Spleen (tissue), 11 donors: Measurements from ENCODE around the gene MTX2. TPM values are rescaled to one million over a fixed set of nuclear protein-coding genes. Genes with fewer than 3 reads are reported as not detected.
A peak's percentile ranks its signal among the peaks of the same experiment; 100 is the strongest.

Experiments used
- DNase-seq: peaks from one replicate; pipeline ENCODE4 v3.0.0-alpha.2; 2020
- H3K27ac ChIP-seq, 8 donors: fragments of 200-600 bp; sonication (generic) in 7 of 8; 1 replicate in 4 of 8; 2 replicates in 4 of 8; pipeline versions ENCODE4 v1.5.0 to v1.8.0; 2016 to 2021; ENCODE audit warnings: inconsistent platforms in 4 of 8, mild to moderate bottlenecking in 4 of 8, moderate library complexity in 1 of 8
- H3K27me3 ChIP-seq, 7 donors: fragments of 200-600 bp; sonication (generic) in 6 of 7; replicated peaks in 1 of 7; 1 replicate in 4 of 7; 2 replicates in 3 of 7; pipeline versions ENCODE4 v1.5.0 to v1.8.0; 2016 to 2021; ENCODE audit warnings: inconsistent platforms in 3 of 7, mild to moderate bottlenecking in 1 of 7
- H3K36me3 ChIP-seq, 6 donors: fragments of 200-600 bp; sonication (generic) in 5 of 6; 1 replicate in 4 of 6; 2 replicates in 2 of 6; pipeline versions ENCODE4 v1.5.0 to v1.8.0; 2016 to 2021; ENCODE audit warnings: inconsistent platforms in 2 of 6
- H3K4me1 ChIP-seq, 6 donors: fragments of 200-600 bp; sonication (generic) in 5 of 6; 1 replicate in 3 of 6; 2 replicates in 3 of 6; pipeline versions ENCODE4 v1.5.0 to v1.8.0; 2016 to 2021; ENCODE audit warnings: inconsistent platforms in 3 of 6
- H3K4me3 ChIP-seq, 8 donors: fragments of 200-600 bp; sonication (generic) in 7 of 8; 1 replicate in 4 of 8; 2 replicates in 4 of 8; pipeline versions ENCODE4 v1.5.0 to v1.8.0; 2016 to 2021; ENCODE audit warnings: inconsistent platforms in 4 of 8, mild to moderate bottlenecking in 4 of 8, moderate library complexity in 2 of 8
- H3K9me3 ChIP-seq, 8 donors: fragments of 200-600 bp; sonication (generic) in 7 of 8; 1 replicate in 4 of 8; 2 replicates in 4 of 8; pipeline versions ENCODE4 v1.5.0 to v1.8.0; 2016 to 2021; ENCODE audit warnings: inconsistent platforms in 4 of 8
- POLR2A ChIP-seq, 3 donors: fragments of 450-650 bp; IDR thresholded peaks; one replicate each; pipeline ENCODE4 v1.5.1; 2017; ENCODE audit warnings: antibody characterized with exemption in 3 of 3, mild to moderate bottlenecking in 1 of 3
- POLR2AphosphoS5 ChIP-seq, 3 donors: sonication (generic); formaldehyde crosslinking; IDR thresholded peaks; one replicate each; pipeline ENCODE4 v1.5.1; 2017; ENCODE audit warnings: antibody characterized with exemption in 3 of 3
- WGBS, 5 donors: extraction: QIAGEN DNeasy Blood & Tissue Kit in 3 of 5; methylation state at CpG; one replicate each; pipeline versions ENCODE4 v1.1.5 to v1.1.7; 2013 to 2018; 5-methylcytosine and 5-hydroxymethylcytosine counted together
- intact Hi-C: fragments of 100-400 bp; cut with DNase I; formaldehyde crosslinking; loops from one replicate; pipeline ENCODE4 v1.15.0; 2023; ENCODE audit warnings: low total_unique reads
- polyA plus RNA-seq, 3 donors: library from polyadenylated mRNA; stranded (reverse); fragments of 200-250 nt; gene quantifications; one replicate each; pipeline ENCODE4 v1.2.1, GENCODE V29; 2013
- total RNA-seq, 7 donors: library from RNA; depleted of rRNA in 3 of 7; stranded (reverse); fragments of >200 nt in 3 of 7; fragmentation: NEBNext Ultra II Directional in 4 of 7; extraction: Animal tissue kit (Norgen Biotek cat#: 25700) in 4 of 7; gene quantifications; one replicate each; pipeline versions ENCODE4 v1.1.0 to v1.2.1, GENCODE V29; 2016 to 2021
- TF ChIP-seq, protein P1 (sequence below), 11 experiments: fragments of 200-600 bp in 7 of 11; fragments of 450-650 bp in 4 of 11; sonication (generic) in 4 of 11; IDR thresholded peaks in 8 of 11; conservative IDR thresholded peaks in 3 of 11; 1 replicate in 7 of 11; 2 replicates in 4 of 11; pipeline versions ENCODE4 v1.4.0 to v1.8.0; 2016 to 2021; ENCODE audit warnings: antibody characterized with exemption in 11 of 11, inconsistent platforms in 4 of 11, mild to moderate bottlenecking in 1 of 11
- donor health status: healthy with polysubstance abuse.
- donor health status: DM: no; HTN: no; CAD: no; lungs with moderate emphysema.
- donor health status: DM: no; HTN: no; CAD: no.
- donor health status: Bipolar disorder and iron deficiency.
- donor health status: healthy.
- donor health status: DM: no; HTN: no; CAD: no.
- donor health status: DM: yes; HTN: yes; CAD: no.

The MTX2 gene
- total and polyA plus RNA-seq, 10 donors: 11.1 to 33.8 (median 19.6) TPM

DNA sequence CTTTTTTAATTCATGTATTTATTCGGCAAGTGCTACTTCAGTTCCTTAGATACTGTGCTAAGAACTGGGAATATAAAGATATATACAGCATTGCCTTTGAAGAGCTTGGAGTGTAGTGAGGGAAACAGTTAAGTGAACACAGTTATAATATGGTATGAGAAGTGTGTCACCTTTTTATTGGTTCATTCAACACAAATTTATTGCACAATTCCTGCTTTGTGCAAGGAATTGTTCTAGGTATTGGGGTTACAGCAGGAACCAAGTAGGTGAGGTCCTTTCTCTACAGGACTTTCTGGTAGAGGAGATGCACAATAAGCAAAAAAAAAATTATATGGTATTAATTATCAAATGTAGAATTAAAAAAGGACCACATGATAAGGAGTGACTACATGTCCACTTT lies 65.5 kb downstream of the MTX2 start:
- TF ChIP-seq POLR2A (IDR thresholded peaks at IDR 0.05) (no peak), POLR2AphosphoS5 (IDR thresholded peaks at IDR 0.05) (no peak)
- TF ChIP-seq, protein P1, sequence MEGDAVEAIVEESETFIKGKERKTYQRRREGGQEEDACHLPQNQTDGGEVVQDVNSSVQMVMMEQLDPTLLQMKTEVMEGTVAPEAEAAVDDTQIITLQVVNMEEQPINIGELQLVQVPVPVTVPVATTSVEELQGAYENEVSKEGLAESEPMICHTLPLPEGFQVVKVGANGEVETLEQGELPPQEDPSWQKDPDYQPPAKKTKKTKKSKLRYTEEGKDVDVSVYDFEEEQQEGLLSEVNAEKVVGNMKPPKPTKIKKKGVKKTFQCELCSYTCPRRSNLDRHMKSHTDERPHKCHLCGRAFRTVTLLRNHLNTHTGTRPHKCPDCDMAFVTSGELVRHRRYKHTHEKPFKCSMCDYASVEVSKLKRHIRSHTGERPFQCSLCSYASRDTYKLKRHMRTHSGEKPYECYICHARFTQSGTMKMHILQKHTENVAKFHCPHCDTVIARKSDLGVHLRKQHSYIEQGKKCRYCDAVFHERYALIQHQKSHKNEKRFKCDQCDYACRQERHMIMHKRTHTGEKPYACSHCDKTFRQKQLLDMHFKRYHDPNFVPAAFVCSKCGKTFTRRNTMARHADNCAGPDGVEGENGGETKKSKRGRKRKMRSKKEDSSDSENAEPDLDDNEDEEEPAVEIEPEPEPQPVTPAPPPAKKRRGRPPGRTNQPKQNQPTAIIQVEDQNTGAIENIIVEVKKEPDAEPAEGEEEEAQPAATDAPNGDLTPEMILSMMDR (IDR thresholded peaks at IDR 0.05 in 8 of 11, conservative IDR thresholded peaks at IDR 0.05 in 3 of 11): no peak
- Histone ChIP-seq H3K4me3 (no peak overlapping the region), H3K4me1 (no peaks in the 10 kb centered on the region), H3K9me3 (no peaks in the 10 kb centered on the region), H3K27me3 (no peaks in the 10 kb centered on the region), H3K36me3 (peaks cover 0 to 43% (median 13%) of the 10 kb centered on the region in 6 donors), H3K27ac (no peak overlapping the region)
- WGBS, 5 donors: 94 to 100% (median 98%) methylated on average over 1 of the region's 1 CpG
- intact Hi-C loops: no loop called here
- DNase-seq: no peak

DNA sequence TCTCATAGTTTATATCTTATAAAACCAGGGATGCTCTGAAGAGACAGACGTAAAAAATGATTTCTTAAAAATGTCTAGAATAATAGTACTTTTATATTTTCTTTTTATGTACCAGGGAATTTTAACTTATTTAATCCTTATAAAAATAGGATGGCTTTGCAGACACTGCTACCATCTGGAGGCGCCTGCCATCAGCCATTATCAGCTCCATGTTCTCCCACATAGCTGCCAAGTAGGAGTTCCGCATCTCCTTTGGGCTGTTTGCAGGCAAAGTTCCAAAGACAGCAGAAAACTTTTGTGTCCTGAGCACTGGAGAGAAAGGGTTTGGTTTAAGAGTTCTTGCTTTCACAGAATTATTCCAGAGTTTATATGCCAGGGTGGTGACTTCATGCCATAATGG lies 69.2 kb downstream of the MTX2 start:
- DNase-seq: no peak
- WGBS, 5 donors: 95 to 100% (median 96%) methylated on average over 3 of the region's 3 CpGs
- Histone ChIP-seq H3K4me3 (no peak overlapping the region), H3K27me3 (no peaks in the 10 kb centered on the region), H3K4me1 (no peaks in the 10 kb centered on the region), H3K36me3 (peaks cover 0 to 25% (median 8%) of the 10 kb centered on the region in 6 donors), H3K27ac (no peak overlapping the region), H3K9me3 (no peaks in the 10 kb centered on the region)
- TF ChIP-seq, protein P1 (IDR thresholded peaks at IDR 0.05 in 8 of 11, conservative IDR thresholded peaks at IDR 0.05 in 3 of 11): no peak
- TF ChIP-seq POLR2A (IDR thresholded peaks at IDR 0.05) (no peak), POLR2AphosphoS5 (IDR thresholded peaks at IDR 0.05) (no peak)
- intact Hi-C loops: no loop called here

DNA sequence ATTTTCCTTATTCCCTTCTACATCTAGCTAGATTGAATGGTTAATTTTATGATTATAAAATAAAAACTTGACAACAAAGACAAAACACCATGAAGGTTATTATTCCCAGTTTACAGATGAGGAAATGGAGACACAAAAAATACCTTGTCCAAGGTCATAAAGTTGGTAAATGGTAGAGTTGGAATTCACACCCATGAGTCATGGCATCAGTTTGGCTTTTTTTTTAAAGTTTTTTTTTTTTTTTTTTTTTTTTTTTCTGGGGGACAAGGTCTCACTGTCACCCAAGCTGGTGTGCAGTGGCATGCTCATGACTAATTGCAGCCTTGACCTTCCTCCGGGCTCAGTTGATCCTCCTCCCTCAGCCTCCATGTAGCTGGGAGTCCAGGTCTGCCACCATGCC lies 70.0 kb downstream of the MTX2 start:
- intact Hi-C loops: no loop called here
- no peak overlapping the region for H3K27ac ChIP-seq
- no peaks in the 10 kb centered on the region for H3K27me3 ChIP-seq
- H3K36me3 ChIP-seq: peaks cover 0 to 25% (median 8%) of the 10 kb centered on the region in 6 donors
- TF ChIP-seq, protein P1 (IDR thresholded peaks at IDR 0.05 in 8 of 11, conservative IDR thresholded peaks at IDR 0.05 in 3 of 11): no peak
- no peak for TF ChIP-seq POLR2A (IDR thresholded peaks at IDR 0.05)
- TF ChIP-seq POLR2AphosphoS5 (IDR thresholded peaks at IDR 0.05): no peak
- H3K4me3 ChIP-seq: no peak overlapping the region
- no peaks in the 10 kb centered on the region for H3K9me3 ChIP-seq
- no peaks in the 10 kb centered on the region for H3K4me1 ChIP-seq
- 87 to 100% (median 96%) methylated on average over 1 of the region's 1 CpG for WGBS, 5 donors
- DNase-seq: no peak

DNA sequence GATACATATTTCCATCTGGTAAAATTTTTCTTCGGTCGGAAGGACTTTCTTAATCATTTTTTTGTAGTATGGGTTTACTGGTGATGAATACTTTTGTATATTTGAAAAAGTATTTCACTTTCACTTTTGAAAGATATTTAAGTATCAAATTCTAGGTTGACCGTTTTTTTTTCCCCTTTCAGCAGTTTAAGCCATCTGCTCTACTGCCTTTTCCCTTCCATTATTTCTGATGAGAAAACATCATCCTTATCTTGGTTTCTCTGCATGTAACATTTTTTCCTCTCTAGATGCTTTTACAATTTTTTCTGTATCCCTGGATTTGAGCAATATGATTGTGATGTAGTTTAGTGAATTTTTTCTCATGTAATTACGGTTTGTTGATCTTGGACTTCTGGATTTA lies 87.0 kb downstream of the MTX2 start:
- no peak for TF ChIP-seq POLR2AphosphoS5 (IDR thresholded peaks at IDR 0.05)
- TF ChIP-seq POLR2A (IDR thresholded peaks at IDR 0.05): no peak
- TF ChIP-seq, protein P1 (IDR thresholded peaks at IDR 0.05 in 8 of 11, conservative IDR thresholded peaks at IDR 0.05 in 3 of 11): no peak
- no peaks in the 10 kb centered on the region for H3K36me3 ChIP-seq
- WGBS, 5 donors: 71 to 83% (median 74%) methylated on average over 4 of the region's 4 CpGs
- H3K4me3 ChIP-seq: peak overlapping the region in 1 of 8 donors; percentile 1
- H3K4me1 ChIP-seq: no peaks in the 10 kb centered on the region
- no peak overlapping the region for H3K27ac ChIP-seq
- H3K9me3 ChIP-seq: peaks cover 0 to 6% (median 0%) of the 10 kb centered on the region in 8 donors
- H3K27me3 ChIP-seq: no peaks in the 10 kb centered on the region
- intact Hi-C loops: no loop called here
- DNase-seq: no peak
